Fibroblast of the aortic adventitia (primary cell): Measurements from ENCODE around the gene APPBP2. TPM values are rescaled to one million over a fixed set of nuclear protein-coding genes. Genes with fewer than 3 reads are reported as not detected.
"Not testable (repeated sequence)": the region's sequence is repeated elsewhere in the genome, so short reads cannot be mapped to it uniquely, and the experiment has no call there.

ENCODE experiments used
- DNase-seq: peaks from one replicate; pipeline ENCODE4 v3.0.0-alpha.2; 2010; ENCODE audit warnings: low read depth
- H3K4me3 ChIP-seq: 2 replicates; pipeline ENCODE4 v1.5.1; 2011; ENCODE audit warnings: low read depth, mild to moderate bottlenecking, control low read depth, low read length, moderate library complexity
- total RNA-seq: library from RNA; depleted of rRNA; stranded (reverse); fragments of >200 nt; gene quantifications from 2 replicates; pipeline ENCODE4 v1.2.3, GENCODE V29; 2012; ENCODE audit warnings: low replicate concordance
- TF ChIP-seq, protein P1 (sequence below): IDR thresholded peaks from 2 replicates; pipeline ENCODE4 v1.5.1; 2011; ENCODE audit warnings: mild to moderate bottlenecking, low read length, control low read depth, inconsistent platforms; ENCODE audit not compliant: insufficient read depth

APPBP2 gene
- total RNA-seq, 1 donor = 44.6 TPM

DNA sequence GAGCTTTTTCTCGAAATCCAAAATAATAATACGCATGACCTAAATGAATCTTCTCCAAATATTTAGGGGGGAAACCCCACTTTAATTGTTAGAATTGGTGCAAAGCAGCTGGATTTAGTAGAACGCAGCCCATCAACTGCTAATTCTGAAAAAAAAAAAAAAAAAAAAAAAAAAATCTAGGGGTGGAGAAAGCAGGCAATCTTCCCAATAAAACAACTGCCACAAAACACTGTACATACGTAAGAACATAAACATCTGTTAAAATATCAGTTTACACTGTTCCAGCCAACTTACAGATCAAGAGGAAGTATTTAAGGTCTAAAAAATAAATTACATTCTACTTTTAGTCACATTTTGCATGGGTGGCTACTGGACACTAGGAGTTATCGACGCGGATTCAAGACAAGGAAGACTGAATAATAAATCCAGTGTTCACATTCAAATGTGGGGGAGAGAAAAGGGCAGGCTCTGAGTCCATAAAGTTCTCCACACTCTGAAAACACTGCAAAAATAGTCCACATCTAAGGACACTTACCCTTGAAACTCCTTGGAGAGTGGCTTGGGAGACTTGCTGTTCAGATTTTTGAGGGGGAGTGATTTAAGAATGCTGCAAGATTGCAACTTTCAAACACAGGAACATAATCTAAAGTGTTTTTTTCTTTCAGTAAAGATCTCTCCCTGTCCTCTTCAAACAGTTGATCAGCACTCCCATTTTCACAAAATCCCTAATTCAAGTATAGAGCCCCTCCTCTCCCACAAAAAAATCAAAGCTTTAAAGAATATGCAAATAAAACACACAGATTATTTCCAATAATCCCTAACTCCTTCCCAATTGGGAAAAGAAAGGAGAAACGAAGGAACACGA lies 1.3 kb downstream of the APPBP2 start:
- DNase-seq = peak; percentile 23
- TF ChIP-seq, protein P1, sequence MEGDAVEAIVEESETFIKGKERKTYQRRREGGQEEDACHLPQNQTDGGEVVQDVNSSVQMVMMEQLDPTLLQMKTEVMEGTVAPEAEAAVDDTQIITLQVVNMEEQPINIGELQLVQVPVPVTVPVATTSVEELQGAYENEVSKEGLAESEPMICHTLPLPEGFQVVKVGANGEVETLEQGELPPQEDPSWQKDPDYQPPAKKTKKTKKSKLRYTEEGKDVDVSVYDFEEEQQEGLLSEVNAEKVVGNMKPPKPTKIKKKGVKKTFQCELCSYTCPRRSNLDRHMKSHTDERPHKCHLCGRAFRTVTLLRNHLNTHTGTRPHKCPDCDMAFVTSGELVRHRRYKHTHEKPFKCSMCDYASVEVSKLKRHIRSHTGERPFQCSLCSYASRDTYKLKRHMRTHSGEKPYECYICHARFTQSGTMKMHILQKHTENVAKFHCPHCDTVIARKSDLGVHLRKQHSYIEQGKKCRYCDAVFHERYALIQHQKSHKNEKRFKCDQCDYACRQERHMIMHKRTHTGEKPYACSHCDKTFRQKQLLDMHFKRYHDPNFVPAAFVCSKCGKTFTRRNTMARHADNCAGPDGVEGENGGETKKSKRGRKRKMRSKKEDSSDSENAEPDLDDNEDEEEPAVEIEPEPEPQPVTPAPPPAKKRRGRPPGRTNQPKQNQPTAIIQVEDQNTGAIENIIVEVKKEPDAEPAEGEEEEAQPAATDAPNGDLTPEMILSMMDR = no peak
- H3K4me3 ChIP-seq = peak overlapping the region; percentile 100

DNA sequence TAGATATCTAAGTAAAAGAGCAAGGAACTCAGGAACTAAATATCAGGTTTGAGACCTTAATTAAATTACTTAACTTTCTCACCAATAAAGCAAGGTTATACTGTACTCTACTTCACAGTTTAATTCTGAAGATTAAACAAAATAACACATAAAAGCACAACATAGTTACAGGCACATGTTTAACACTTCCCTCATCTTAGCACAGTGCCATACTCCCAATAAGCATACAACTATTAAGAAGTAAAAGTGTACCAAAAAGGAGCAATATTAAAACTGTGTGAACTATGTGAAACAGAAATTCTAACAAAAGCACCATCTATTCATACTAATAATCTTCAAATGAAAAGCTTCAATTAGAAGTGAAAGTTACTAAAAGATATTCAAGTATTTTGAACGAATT lies 2.2 kb downstream of the APPBP2 start:
- DNase-seq = no peak
- peak overlapping the region; percentile 100 for H3K4me3 ChIP-seq
- TF ChIP-seq, protein P1 = no peak

DNA sequence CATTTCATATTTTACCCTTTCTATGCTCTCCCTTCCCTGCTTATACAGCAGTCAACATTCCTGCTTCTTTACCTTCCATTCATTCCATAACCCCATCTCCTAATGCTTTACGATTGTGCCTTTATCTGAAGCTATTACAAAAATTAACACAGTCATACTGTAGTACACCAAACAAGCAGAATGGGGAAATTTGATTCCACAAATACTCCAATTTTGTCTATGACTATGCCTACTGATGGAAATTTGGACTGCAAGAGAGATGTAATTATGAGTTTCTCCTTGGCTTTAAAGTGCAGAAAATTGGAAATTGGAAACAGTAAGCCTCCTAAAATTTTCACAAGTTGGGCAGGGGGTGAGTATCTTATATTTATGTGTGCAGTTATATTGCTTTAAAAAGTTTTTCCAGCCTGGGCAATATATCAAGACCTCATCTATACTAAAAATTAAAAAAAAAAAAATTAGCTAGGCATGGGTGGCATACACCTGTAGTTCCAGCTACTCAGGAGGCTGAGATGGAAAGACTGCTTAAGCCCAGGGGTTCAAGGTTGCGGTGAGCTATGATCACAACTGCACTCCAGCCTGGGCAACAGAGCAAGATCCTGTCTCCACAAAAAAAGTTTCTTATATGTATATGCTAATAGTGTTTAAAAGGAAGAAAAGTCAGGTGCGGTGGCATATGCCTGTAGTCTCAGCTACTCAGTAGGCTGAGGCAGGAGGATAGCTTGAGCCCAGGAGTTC lies 3.0 kb downstream of the APPBP2 start:
- DNase-seq = no peak
- peak overlapping the region; percentile 26 for H3K4me3 ChIP-seq
- TF ChIP-seq, protein P1 = no peak

DNA sequence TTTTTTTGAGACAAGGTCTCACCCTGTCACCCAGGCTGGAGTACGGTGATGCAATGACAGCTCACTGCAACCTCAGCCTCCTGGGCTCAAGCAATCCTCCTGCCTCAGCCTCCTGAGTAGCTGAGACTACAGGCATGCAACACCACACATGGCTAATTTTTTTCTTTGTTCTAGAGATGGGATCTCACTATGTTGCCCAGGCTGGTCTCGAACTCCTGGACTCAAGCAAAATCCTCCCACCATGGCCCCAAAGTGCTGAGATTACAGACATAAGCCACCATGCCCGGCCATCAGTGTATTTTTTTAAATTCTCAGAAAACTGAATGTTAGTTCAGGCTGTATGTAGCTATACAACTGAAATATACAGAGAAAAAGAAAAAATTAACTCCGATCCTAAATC lies 6.2 kb downstream of the APPBP2 start:
- DNase-seq = no peak
- TF ChIP-seq, protein P1 = no peak
- no peak overlapping the region for H3K4me3 ChIP-seq

DNA sequence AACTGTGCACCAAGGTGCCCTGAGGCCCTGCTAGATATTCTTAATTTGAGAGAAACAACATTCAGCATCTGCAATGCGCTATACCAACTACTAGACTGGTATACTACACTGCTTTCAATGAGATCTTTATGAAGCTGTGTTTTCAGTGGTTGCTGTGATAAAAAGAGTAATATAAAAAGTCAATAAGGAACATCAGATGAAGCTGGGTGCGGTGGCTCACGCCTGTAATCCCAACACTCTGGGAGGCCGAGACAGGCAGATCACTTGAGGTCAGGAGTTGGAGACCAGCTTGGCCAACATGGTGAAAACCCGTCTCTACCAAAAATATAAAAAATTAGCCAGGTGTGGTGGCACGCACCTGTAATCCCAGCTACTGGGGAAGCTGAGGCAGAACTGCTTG lies 10.4 kb downstream of the APPBP2 start:
- H3K4me3 ChIP-seq, DNase-seq: not testable (repeated sequence)

DNA sequence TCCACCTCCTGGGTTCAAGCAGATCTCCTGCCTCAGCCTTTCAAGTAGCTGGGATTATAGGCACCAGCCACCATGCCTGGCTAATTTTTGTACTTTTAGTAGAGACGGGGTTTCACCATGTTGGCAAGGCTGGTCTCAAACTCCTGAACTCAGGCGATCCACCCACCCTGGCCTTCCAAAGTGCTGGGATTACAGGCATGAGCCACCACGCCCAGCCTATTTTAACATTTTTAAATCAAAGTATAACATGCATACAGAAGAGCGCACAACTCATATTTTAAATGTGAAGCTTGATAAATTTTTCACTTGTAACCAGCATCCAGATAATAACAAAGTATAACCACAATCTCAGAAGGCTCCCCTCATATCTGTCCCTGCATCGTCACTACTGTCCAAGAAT lies 10.8 kb downstream of the APPBP2 start:
- not testable (repeated sequence) for DNase-seq, H3K4me3 ChIP-seq

DNA sequence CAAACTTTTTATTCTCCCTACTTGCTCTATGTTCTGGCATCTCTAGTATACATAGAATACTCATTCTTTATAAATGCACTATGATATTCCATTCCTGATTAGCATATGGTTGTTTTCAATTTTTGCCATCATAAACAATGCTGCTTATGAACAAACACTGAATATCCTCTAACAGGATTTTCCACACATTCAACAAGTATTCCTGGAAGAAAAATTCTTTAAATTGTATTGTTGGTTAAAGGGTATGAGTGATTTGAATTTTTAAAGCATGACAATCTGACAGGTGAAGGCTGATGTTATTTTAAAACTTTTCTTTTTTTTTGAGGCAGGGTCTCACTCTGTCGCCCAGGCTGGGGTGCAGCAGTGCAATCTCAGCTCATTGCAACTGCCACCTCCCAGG lies 11.5 kb downstream of the APPBP2 start:
- DNase-seq = no peak
- H3K4me3 ChIP-seq = no peak overlapping the region
- TF ChIP-seq, protein P1 = no peak
